ENCODE measurements around the gene EIF2B5. TPM values are rescaled to one million over a fixed set of nuclear protein-coding genes. Genes with fewer than 3 reads are reported as not detected.
A peak's percentile ranks its signal among the peaks of the same experiment; 100 is the strongest.

The EIF2B5 gene
- total and polyA plus RNA-seq, 5 experiments from 2014 or later = 45.8 to 93.5 (median 66.6) TPM

GRCh38 chr3:184168363-184169120 lies 33.4 kb downstream of the EIF2B5 start:
- ATAC-seq = no peak
- no peak for DNase-seq
- POLR2A ChIA-PET = interaction anchor here (1.4 kb wide), 1 partner anchor 18 kb away, joined by 3 read pairs; the partner anchor contains the start of gene ABCF3
- no peak overlapping the region for H3K27ac Mint-ChIP-seq
- H3K36me3 Mint-ChIP-seq = peaks cover 0 to 35% (median 7%) of the 10 kb centered on the region in 3 donors
- H3K4me3 Mint-ChIP-seq = no peak overlapping the region
- no peaks in the 10 kb centered on the region for H3K9me3 Mint-ChIP-seq
- H3K4me1 Mint-ChIP-seq = peaks cover 0 to 12% (median 2%) of the 10 kb centered on the region in 4 donors
- no peaks in the 10 kb centered on the region for H3K27me3 Mint-ChIP-seq

- ATAC-seq (no peak), DNase-seq (no peak)
- POLR2A ChIA-PET = interaction anchor here (0.5 to 1.4 kb wide), 2 partner anchors 16 to 18 kb away, joined by 3 read pairs; partner anchors contain the start of gene ABCF3
- Mint-ChIP-seq H3K9me3 (no peaks in the 10 kb centered on the region), H3K4me1 (peaks cover 5 to 8% (median 7%) of the 10 kb centered on the region in 4 donors), H3K27ac (no peak overlapping the region), H3K4me3 (no peak overlapping the region), H3K27me3 (no peaks in the 10 kb centered on the region), H3K36me3 (peaks cover 0 to 22% (median 7%) of the 10 kb centered on the region in 3 donors)
Measured at GRCh38 chr3:184169896-184170875, 35.0 kb downstream of the EIF2B5 start.

GRCh38 chr3:184171562-184171961 lies 36.4 kb downstream of the EIF2B5 start:
- Mint-ChIP-seq H3K27ac (peak overlapping the region in 2 of 10 donors; percentile 11 to 37), H3K9me3 (no peaks in the 10 kb centered on the region), H3K36me3 (peaks cover 0 to 17% (median 6%) of the 10 kb centered on the region in 3 donors), H3K27me3 (no peaks in the 10 kb centered on the region), H3K4me1 (peaks cover 14 to 22% (median 19%) of the 10 kb centered on the region in 4 donors), H3K4me3 (no peak overlapping the region)
- no peak for ATAC-seq
- DNase-seq = no peak
- POLR2A ChIA-PET = interaction anchor here (1.8 kb wide), 1 partner anchor 36 kb away, joined by 6 read pairs; the partner anchor contains the start of gene EIF2B5

GRCh38 chr3:184172681-184173373 lies 37.7 kb downstream of the EIF2B5 start:
- H3K36me3 Mint-ChIP-seq = peaks cover 0 to 14% (median 3%) of the 10 kb centered on the region in 3 donors
- POLR2A ChIA-PET = interaction anchor here (0.5 to 2.2 kb wide), 4 partner anchors 12 to 126 kb away, joined by 3 to 29 read pairs (median 8); partner anchors contain the start of genes ABCF3, EIF2B5 and PSMD2
- ATAC-seq = no peak
- no peak for DNase-seq
- peaks cover 14 to 32% (median 28%) of the 10 kb centered on the region in 4 donors for H3K4me1 Mint-ChIP-seq
- H3K27me3 Mint-ChIP-seq = no peaks in the 10 kb centered on the region
- peak overlapping the region in 2 of 10 donors; percentile 4 to 40 for H3K27ac Mint-ChIP-seq
- no peaks in the 10 kb centered on the region for H3K9me3 Mint-ChIP-seq
- no peak overlapping the region for H3K4me3 Mint-ChIP-seq

- Mint-ChIP-seq H3K4me3 (no peak overlapping the region), H3K27me3 (no peaks in the 10 kb centered on the region), H3K27ac (peak overlapping the region in 2 of 10 donors; percentile 82 to 85), H3K9me3 (no peaks in the 10 kb centered on the region), H3K4me1 (peaks cover 18 to 36% (median 34%) of the 10 kb centered on the region in 4 donors), H3K36me3 (peaks cover 0 to 16% (median 3%) of the 10 kb centered on the region in 3 donors)
- ATAC-seq (no peak), DNase-seq (no peak)
- POLR2A ChIA-PET = interaction anchor here (0.9 to 2.2 kb wide), 4 partner anchors 12 to 125 kb away, joined by 3 to 29 read pairs (median 4); partner anchors contain the start of genes ABCF3, EIF2B5 and PSMD2
Measured at GRCh38 chr3:184173374-184173722, 38.2 kb downstream of the EIF2B5 start.

- peak overlapping the region; percentile 89 to 98 (median 95) for H3K4me3 Mint-ChIP-seq
- H3K27me3 Mint-ChIP-seq = no peaks in the 10 kb centered on the region
- DNase-seq (no peak), ATAC-seq (peak in 1 of 2 donors; percentile 8)
- POLR2A ChIA-PET = interaction anchor here (0.6 to 2.2 kb wide), 6 partner anchors 11 to 132 kb away, joined by 3 to 29 read pairs (median 3); partner anchors contain the start of gene ABCF3
- no peaks in the 10 kb centered on the region for H3K9me3 Mint-ChIP-seq
- peaks cover 18 to 42% (median 37%) of the 10 kb centered on the region in 4 donors for H3K4me1 Mint-ChIP-seq
- peak overlapping the region in 9 of 10 donors; percentile 48 to 95 (median 89) for H3K27ac Mint-ChIP-seq
- H3K36me3 Mint-ChIP-seq = peaks cover 0 to 19% (median 9%) of the 10 kb centered on the region in 3 donors
Measured at GRCh38 chr3:184174284-184174645, 39.1 kb downstream of the EIF2B5 start.

GRCh38 chr3:184174646-184175492 lies 39.7 kb downstream of the EIF2B5 start, which contains the start of gene AP2M1:
Gene AP2M1 (plus strand): TSS chr3:184174855. CDS start chr3:184176994, 2,139 bp downstream.
- no peaks in the 10 kb centered on the region for H3K27me3 Mint-ChIP-seq
- peak within 1 kb of the TSS; percentile 48 to 95 (median 92) for H3K27ac Mint-ChIP-seq
- DNase-seq = peak; percentile 95 to 99 (median 97)
- peak within 1 kb of the TSS; percentile 89 to 98 (median 96) for H3K4me3 Mint-ChIP-seq
- peaks cover 0 to 22% (median 11%) of the 10 kb centered on the region in 3 donors for H3K36me3 Mint-ChIP-seq
- H3K4me1 Mint-ChIP-seq = peaks cover 18 to 42% (median 37%) of the 10 kb centered on the region in 4 donors
- peak; percentile 94 to 98 for ATAC-seq
- POLR2A ChIA-PET = interaction anchor here (0.6 to 2.2 kb wide), 7 partner anchors 10 to 123 kb away, joined by 3 to 29 read pairs (median 3); partner anchors contain the start of genes ABCF3 and EIF2B5
- no peaks in the 10 kb centered on the region for H3K9me3 Mint-ChIP-seq

GRCh38 chr3:184175506-184175905 lies 40.3 kb downstream of the EIF2B5 start:
- H3K9me3 Mint-ChIP-seq = no peaks in the 10 kb centered on the region
- H3K27me3 Mint-ChIP-seq = no peaks in the 10 kb centered on the region
- H3K4me3 Mint-ChIP-seq = peak overlapping the region; percentile 89 to 98 (median 96)
- POLR2A ChIA-PET = interaction anchor here (0.6 to 1.3 kb wide), 4 partner anchors 9 to 40 kb away, joined by 3 to 8 read pairs (median 3); partner anchors contain the start of genes ABCF3 and EIF2B5
- no peak for DNase-seq
- peaks cover 0 to 25% (median 12%) of the 10 kb centered on the region in 3 donors for H3K36me3 Mint-ChIP-seq
- peak overlapping the region in 9 of 10 donors; percentile 82 to 95 (median 91) for H3K27ac Mint-ChIP-seq
- no peak for ATAC-seq
- peaks cover 18 to 42% (median 37%) of the 10 kb centered on the region in 4 donors for H3K4me1 Mint-ChIP-seq

- ATAC-seq = no peak
- peaks cover 0 to 29% (median 12%) of the 10 kb centered on the region in 3 donors for H3K36me3 Mint-ChIP-seq
- peaks cover 17 to 42% (median 37%) of the 10 kb centered on the region in 4 donors for H3K4me1 Mint-ChIP-seq
- peak overlapping the region in 9 of 10 donors; percentile 20 to 92 (median 91) for H3K27ac Mint-ChIP-seq
- H3K27me3 Mint-ChIP-seq = no peaks in the 10 kb centered on the region
- peak overlapping the region; percentile 89 to 98 (median 96) for H3K4me3 Mint-ChIP-seq
- POLR2A ChIA-PET = interaction anchor here (0.9 to 1.1 kb wide), 2 partner anchors 8 to 66 kb away, joined by 3 read pairs; no protein-coding TSS in a partner anchor
- no peak for DNase-seq
- H3K9me3 Mint-ChIP-seq = no peaks in the 10 kb centered on the region
Measured at GRCh38 chr3:184175981-184176376, 40.8 kb downstream of the EIF2B5 start.

All from naive thymus-derived CD8-positive, alpha-beta T cell (primary cell).